Ishikawa (cell line): ENCODE measurements around the gene GCH1.

Source experiments
- FOXM1 ChIP-seq: IDR thresholded peaks from 2 replicates; pipeline ENCODE4 v1.6.1; 2012; ENCODE audit warnings: low read depth, borderline replicate concordance
- RAD21 ChIP-seq: IDR thresholded peaks from 2 replicates; pipeline ENCODE4 v1.6.1; 2012; ENCODE audit warnings: low read depth
- YY1 ChIP-seq: IDR thresholded peaks from 2 replicates; pipeline ENCODE4 v1.6.1; 2012; ENCODE audit warnings: low read depth
- TF ChIP-seq, protein P1 (sequence below): IDR thresholded peaks from 2 replicates; pipeline ENCODE4 v1.6.1; 2012

DNA sequence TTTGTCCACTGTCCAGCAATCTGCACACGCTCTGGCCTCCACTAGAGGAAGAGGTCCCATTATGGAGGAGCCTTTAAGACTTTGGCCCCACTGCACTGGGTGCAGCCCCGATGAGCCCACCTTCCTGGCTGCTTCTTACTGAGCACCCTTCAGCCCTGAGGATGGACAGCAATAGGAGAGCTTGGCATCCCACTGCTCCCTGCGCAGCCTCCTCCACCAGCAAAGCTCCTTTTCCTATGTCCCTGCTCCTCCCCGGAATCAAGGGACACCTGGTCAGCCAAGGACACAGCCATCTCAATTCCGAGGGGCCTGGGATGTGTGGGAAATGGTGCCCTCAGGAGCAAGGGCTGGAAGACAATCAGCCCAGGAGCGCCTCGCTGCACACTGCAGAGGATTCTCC is 94.7 kb downstream of the GCH1 start:
- TF ChIP-seq YY1 (no peak), FOXM1 (no peak), RAD21 (no peak)
- TF ChIP-seq, protein P1, sequence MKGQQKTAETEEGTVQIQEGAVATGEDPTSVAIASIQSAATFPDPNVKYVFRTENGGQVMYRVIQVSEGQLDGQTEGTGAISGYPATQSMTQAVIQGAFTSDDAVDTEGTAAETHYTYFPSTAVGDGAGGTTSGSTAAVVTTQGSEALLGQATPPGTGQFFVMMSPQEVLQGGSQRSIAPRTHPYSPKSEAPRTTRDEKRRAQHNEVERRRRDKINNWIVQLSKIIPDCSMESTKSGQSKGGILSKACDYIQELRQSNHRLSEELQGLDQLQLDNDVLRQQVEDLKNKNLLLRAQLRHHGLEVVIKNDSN, result no peak
